ENCODE data around the gene VEPH1. TPM values are rescaled to one million over a fixed set of nuclear protein-coding genes. Genes with fewer than 3 reads are reported as not detected.

The VEPH1 gene
- total and polyA plus RNA-seq, 3 donors from 2014 or later: 2.7 to 8.1 (median 3.0) TPM

- Histone ChIP-seq H3K27me3 (no peaks in the 10 kb centered on the region), H3K4me1 (no peaks in the 10 kb centered on the region), H3K9me3 (no peaks in the 10 kb centered on the region), H3K36me3 (ENCODE audit: low read depth, missing control alignments) (no peaks in the 10 kb centered on the region), H3K4me3 (no peak overlapping the region), H3K27ac (no peak overlapping the region)
- WGBS, 2 donors: 96 to 98% methylated on average over 2 of the region's 2 CpGs
- intact Hi-C loops (cut with DNase I; ENCODE audit: low total_unique reads): no loop called here
- TF ChIP-seq CTCF (IDR thresholded peaks at IDR 0.05) (no peak), POLR2A (IDR thresholded peaks at IDR 0.05) (no peak)
- no peak for DNase-seq
Measured at GRCh38 chr3:157491136-157491535, 12.1 kb downstream of the VEPH1 start.

DNA sequence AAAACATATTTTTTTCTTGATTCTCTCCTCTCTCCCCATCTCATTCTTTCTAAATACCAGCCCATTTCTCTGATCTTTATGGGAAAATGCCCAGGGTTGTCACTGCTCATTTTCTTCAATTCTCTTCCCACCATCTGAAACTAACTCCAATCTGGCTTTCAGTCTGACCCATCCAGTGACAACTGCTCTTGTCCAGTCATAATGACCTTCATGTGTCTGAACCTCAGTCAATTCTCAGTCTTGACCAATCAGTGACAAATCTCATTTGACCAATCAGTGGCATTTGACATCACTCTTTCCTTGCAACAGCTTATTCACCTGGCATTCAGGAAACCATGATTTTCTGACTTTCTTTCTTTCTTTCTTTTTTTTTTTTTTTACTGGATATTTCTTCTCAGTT is 15.1 kb downstream of the VEPH1 start:
- Histone ChIP-seq H3K36me3 (ENCODE audit: low read depth, missing control alignments) (no peaks in the 10 kb centered on the region), H3K4me3 (no peak overlapping the region), H3K9me3 (no peaks in the 10 kb centered on the region), H3K27ac (no peak overlapping the region), H3K4me1 (no peaks in the 10 kb centered on the region), H3K27me3 (no peaks in the 10 kb centered on the region)
- intact Hi-C loops (cut with DNase I; ENCODE audit: low total_unique reads): no loop called here
- no peak for DNase-seq
- TF ChIP-seq CTCF (IDR thresholded peaks at IDR 0.05): no peak
- no peak for TF ChIP-seq POLR2A (IDR thresholded peaks at IDR 0.05)

GRCh38 chr3:157487339-157487738 is 15.9 kb downstream of the VEPH1 start:
- DNase-seq: no peak
- Histone ChIP-seq H3K4me1 (no peaks in the 10 kb centered on the region), H3K27me3 (no peaks in the 10 kb centered on the region), H3K36me3 (ENCODE audit: low read depth, missing control alignments) (no peaks in the 10 kb centered on the region), H3K27ac (no peak overlapping the region), H3K4me3 (no peak overlapping the region), H3K9me3 (no peaks in the 10 kb centered on the region)
- intact Hi-C loops (cut with DNase I; ENCODE audit: low total_unique reads): no loop called here
- WGBS, 2 donors: 67 to 84% methylated on average over 1 of the region's 1 CpG
- no peak for TF ChIP-seq POLR2A (IDR thresholded peaks at IDR 0.05)
- TF ChIP-seq CTCF (IDR thresholded peaks at IDR 0.05): no peak

DNA sequence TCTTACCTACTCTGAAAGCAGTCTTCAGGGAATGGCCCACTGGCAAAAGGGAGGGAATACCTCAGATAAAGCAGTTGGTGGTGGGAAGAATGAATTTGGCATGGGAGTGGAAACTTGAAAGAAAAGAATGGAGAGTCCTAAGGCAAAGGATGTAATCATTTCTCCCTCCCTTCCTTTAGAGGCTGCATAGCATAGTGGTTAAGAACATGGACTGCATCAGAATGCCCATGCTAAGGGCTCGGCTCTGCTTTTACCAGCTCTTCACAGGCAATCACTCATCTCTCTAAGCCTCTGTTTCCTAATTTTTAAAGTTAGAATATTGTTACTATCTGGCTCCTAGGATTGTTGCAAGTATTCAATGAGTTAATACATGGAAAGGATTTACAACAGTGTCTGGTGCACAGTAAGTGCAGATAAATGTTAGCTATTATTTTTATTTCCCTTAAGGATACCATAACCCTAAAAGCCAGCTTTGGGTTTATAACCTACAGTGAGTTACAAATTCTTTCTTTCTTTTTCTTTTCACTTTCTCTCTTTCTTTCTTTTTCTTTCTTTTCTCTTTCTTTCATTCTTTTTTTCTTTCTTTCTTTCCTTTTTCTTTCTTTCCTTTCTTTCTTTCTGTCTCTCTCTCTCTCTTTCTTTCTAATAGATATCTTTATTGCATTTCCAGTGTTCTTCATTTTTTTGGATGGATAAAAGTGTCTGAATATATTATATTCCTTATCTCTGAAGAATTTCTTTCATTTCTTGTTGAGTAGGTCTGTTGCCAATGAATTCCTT is 23.6 kb downstream of the VEPH1 start:
- no peak overlapping the region for H3K4me3 ChIP-seq
- no peaks in the 10 kb centered on the region for H3K9me3 ChIP-seq
- H3K36me3 ChIP-seq (ENCODE audit: low read depth, missing control alignments): no peaks in the 10 kb centered on the region
- H3K4me1 ChIP-seq: no peaks in the 10 kb centered on the region
- no peak overlapping the region for H3K27ac ChIP-seq
- TF ChIP-seq CTCF (IDR thresholded peaks at IDR 0.05) (no peak), POLR2A (IDR thresholded peaks at IDR 0.05) (no peak)
- H3K27me3 ChIP-seq: no peaks in the 10 kb centered on the region
- DNase-seq: no peak
- 90 to 92% methylated on average over 1 of the region's 1 CpG for WGBS, 2 donors
- intact Hi-C loops (cut with DNase I; ENCODE audit: low total_unique reads): no loop called here

GRCh38 chr3:157477441-157477840 is 25.8 kb downstream of the VEPH1 start:
- intact Hi-C loops (cut with DNase I; ENCODE audit: low total_unique reads): no loop called here
- H3K9me3 ChIP-seq: no peaks in the 10 kb centered on the region

More at GRCh38 chr3:157477441-157477840, 25.8 kb downstream of the VEPH1 start:
- H3K36me3 ChIP-seq (ENCODE audit: low read depth, missing control alignments): no peaks in the 10 kb centered on the region
- TF ChIP-seq POLR2A (IDR thresholded peaks at IDR 0.05) (no peak), CTCF (IDR thresholded peaks at IDR 0.05) (no peak)
- WGBS, 2 donors: 79 to 90% methylated on average over 3 of the region's 3 CpGs
- H3K4me1 ChIP-seq: no peaks in the 10 kb centered on the region
- H3K27me3 ChIP-seq: no peaks in the 10 kb centered on the region
- no peak overlapping the region for H3K27ac ChIP-seq
- H3K4me3 ChIP-seq: no peak overlapping the region
- no peak for DNase-seq

Measured in testis (tissue), 3 donors.